Measurements from ENCODE around the gene DCLK1. TPM values are rescaled to one million over a fixed set of nuclear protein-coding genes. Genes with fewer than 3 reads are reported as not detected.

Gene DCLK1
- total RNA-seq, 1 donor from 2014 or later = 22.4 TPM

DNA sequence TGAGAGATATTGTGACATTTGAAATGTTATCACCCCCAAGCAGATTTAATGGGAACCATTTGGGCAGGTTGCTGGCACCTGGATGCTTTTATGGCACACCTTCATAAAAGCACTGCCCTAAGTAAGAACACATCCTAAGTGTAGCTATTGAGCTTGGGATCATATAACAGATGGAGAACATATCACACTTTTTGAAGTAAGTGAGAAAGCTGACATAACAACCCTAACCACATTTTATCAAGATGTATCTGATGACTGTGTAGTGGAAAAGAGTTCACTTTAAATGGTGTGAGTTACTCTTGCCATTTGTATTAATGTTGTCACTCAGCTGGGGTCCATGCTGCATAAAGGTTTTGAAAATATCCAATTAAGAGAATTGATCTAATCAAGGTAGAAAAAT is 287.9 kb downstream of the DCLK1 start:
- TF ChIP-seq, protein P1, sequence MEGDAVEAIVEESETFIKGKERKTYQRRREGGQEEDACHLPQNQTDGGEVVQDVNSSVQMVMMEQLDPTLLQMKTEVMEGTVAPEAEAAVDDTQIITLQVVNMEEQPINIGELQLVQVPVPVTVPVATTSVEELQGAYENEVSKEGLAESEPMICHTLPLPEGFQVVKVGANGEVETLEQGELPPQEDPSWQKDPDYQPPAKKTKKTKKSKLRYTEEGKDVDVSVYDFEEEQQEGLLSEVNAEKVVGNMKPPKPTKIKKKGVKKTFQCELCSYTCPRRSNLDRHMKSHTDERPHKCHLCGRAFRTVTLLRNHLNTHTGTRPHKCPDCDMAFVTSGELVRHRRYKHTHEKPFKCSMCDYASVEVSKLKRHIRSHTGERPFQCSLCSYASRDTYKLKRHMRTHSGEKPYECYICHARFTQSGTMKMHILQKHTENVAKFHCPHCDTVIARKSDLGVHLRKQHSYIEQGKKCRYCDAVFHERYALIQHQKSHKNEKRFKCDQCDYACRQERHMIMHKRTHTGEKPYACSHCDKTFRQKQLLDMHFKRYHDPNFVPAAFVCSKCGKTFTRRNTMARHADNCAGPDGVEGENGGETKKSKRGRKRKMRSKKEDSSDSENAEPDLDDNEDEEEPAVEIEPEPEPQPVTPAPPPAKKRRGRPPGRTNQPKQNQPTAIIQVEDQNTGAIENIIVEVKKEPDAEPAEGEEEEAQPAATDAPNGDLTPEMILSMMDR (conservative IDR thresholded peaks at IDR 0.05) = no peak
- Mint-ChIP-seq H3K27me3 (ENCODE audit: low read depth) (no peaks in the 10 kb centered on the region), H3K36me3 (ENCODE audit: low read depth) (no peaks in the 10 kb centered on the region), H3K4me3 (no peak overlapping the region), H3K27ac (ENCODE audit: unreplicated experiment) (no peak overlapping the region), H3K9me3 (no peaks in the 10 kb centered on the region), H3K4me1 (no peaks in the 10 kb centered on the region)
- DNase-seq (ENCODE audit: low read depth, low spot score) = no peak

DNA sequence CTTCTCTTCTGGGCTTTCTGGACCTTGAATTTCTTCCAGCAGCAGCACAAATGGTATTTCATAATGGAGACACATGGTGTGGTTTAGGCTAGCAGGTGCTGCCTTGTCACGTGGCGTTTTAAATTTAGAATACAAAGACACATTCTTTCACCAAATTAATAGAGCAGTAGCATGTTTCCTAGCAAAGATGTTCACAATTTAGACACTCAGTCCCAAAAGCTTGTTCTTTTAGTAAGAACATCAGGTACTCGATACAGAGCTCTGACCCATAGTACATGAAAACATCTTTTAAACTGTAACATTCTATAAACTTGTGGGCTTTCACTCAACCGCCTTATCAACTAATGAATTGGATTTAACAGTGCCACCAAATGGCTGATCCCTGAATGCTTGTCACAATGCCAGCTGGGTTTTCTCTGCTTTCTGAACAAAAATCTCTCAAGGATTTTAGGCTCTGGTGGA is 290.1 kb downstream of the DCLK1 start:
- no peak overlapping the region for H3K27ac Mint-ChIP-seq (ENCODE audit: unreplicated experiment)
- H3K27me3 Mint-ChIP-seq (ENCODE audit: low read depth) = no peaks in the 10 kb centered on the region
- DNase-seq (ENCODE audit: low read depth, low spot score) = no peak
- H3K9me3 Mint-ChIP-seq = no peaks in the 10 kb centered on the region
- TF ChIP-seq, protein P1 (conservative IDR thresholded peaks at IDR 0.05) = no peak
- H3K4me1 Mint-ChIP-seq = no peaks in the 10 kb centered on the region
- H3K4me3 Mint-ChIP-seq = no peak overlapping the region
- no peaks in the 10 kb centered on the region for H3K36me3 Mint-ChIP-seq (ENCODE audit: low read depth)

DNA sequence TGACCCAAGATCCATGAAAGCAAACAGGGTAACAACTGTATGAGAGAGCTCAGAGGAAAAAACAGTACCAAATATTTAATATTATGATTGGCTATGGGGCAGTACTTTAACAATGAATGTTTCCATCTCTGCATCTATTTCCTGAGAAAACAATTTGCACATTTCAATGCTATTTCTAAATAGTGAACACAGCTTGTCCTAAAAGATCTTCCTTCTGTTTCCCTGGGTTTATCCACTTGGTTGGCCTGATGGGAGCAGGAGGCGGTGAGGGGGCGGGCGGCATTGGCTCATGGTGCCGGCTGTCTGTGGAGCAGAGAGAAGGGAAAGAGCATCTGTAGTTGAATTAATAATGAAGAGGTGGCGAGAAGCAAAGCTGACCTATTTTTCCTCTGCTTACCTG is 291.4 kb downstream of the DCLK1 start:
- DNase-seq (ENCODE audit: low read depth, low spot score) = no peak
- no peaks in the 10 kb centered on the region for H3K4me1 Mint-ChIP-seq
- no peaks in the 10 kb centered on the region for H3K36me3 Mint-ChIP-seq (ENCODE audit: low read depth)
- no peak overlapping the region for H3K27ac Mint-ChIP-seq (ENCODE audit: unreplicated experiment)
- no peaks in the 10 kb centered on the region for H3K27me3 Mint-ChIP-seq (ENCODE audit: low read depth)
- TF ChIP-seq, protein P1 (conservative IDR thresholded peaks at IDR 0.05) = no peak
- no peaks in the 10 kb centered on the region for H3K9me3 Mint-ChIP-seq
- no peak overlapping the region for H3K4me3 Mint-ChIP-seq

DNA sequence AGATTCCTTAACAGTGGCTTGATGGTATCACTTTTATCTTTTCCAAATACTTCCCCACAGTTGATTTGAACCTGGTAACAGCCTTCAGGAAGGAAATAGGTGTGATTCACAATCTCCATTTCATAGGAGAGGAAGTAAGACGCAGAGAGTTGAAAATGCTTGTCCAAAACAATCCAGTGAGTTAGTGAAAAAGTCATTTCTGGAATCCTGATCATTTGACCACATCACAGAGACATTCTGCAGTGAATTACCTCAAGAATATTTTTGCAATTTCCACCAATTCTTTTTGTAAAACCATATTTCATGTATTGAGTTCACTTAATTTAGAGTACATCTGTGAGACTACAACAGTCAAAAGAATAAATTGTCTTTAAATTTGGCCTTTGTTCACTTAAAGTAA is 292.8 kb downstream of the DCLK1 start:
- Mint-ChIP-seq H3K4me3 (no peak overlapping the region), H3K36me3 (ENCODE audit: low read depth) (no peaks in the 10 kb centered on the region), H3K4me1 (no peaks in the 10 kb centered on the region), H3K27me3 (ENCODE audit: low read depth) (no peaks in the 10 kb centered on the region), H3K9me3 (no peaks in the 10 kb centered on the region), H3K27ac (ENCODE audit: unreplicated experiment) (no peak overlapping the region)
- TF ChIP-seq, protein P1 (conservative IDR thresholded peaks at IDR 0.05) = no peak
- no peak for DNase-seq (ENCODE audit: low read depth, low spot score)

DNA sequence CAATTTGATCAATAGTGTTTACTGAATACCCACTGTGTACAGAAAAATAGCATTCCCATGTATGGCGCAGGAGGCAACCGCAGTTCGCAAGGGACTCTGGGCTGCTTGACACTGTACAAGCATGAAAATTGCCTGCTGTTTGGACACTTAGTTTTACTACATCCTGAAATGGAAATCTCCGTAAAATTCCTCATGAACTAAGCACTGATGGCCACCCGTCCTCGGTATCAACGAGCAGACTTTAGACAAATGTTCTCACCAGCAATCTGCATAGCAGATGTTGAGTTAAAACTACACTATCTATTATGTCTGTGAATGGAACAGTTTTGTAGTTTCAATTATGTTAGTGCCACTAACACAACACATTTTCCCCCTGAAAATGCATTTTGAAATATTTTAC is 294.7 kb downstream of the DCLK1 start:
- Mint-ChIP-seq H3K9me3 (no peaks in the 10 kb centered on the region), H3K27me3 (ENCODE audit: low read depth) (no peaks in the 10 kb centered on the region), H3K27ac (ENCODE audit: unreplicated experiment) (no peak overlapping the region), H3K36me3 (ENCODE audit: low read depth) (no peaks in the 10 kb centered on the region), H3K4me3 (no peak overlapping the region), H3K4me1 (no peaks in the 10 kb centered on the region)
- TF ChIP-seq, protein P1 (conservative IDR thresholded peaks at IDR 0.05) = no peak
- no peak for DNase-seq (ENCODE audit: low read depth, low spot score)

DNA sequence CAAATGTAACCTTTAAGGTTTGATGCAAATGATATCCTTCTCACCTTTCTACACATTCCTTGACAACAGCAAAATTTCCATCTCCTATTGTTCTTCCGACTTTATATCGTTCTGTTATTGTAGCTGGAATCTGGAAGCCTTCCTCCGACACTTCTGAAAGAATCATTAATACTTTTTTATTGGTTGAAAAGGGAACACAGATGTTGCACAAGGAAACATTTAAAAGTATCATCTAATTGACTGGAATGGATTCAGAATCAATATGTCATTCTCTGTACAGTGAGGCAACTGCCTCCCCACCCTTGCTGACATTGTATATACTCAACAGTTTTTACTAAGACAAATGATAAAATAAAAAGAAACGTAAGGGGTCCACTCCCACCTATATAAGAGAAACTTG is 295.2 kb downstream of the DCLK1 start:
- Mint-ChIP-seq H3K9me3 (no peaks in the 10 kb centered on the region), H3K27ac (ENCODE audit: unreplicated experiment) (no peak overlapping the region), H3K4me3 (no peak overlapping the region), H3K36me3 (ENCODE audit: low read depth) (no peaks in the 10 kb centered on the region), H3K4me1 (no peaks in the 10 kb centered on the region), H3K27me3 (ENCODE audit: low read depth) (no peaks in the 10 kb centered on the region)
- TF ChIP-seq, protein P1 (conservative IDR thresholded peaks at IDR 0.05) = no peak
- no peak for DNase-seq (ENCODE audit: low read depth, low spot score)
